GM18498 (cell line): ENCODE data around the gene SRP68.
"Not testable (repeated sequence)": the region's sequence is repeated elsewhere in the genome, so short reads cannot be mapped to it uniquely, and the experiment has no call there.

Experiments used
- ATAC-seq: cut with Tn5 transposase; IDR thresholded peaks from one replicate; pipeline ENCODE4 v1.9.1; 2021; ENCODE audit warnings: mild to moderate bottlenecking, moderate library complexity; ENCODE audit not compliant: unreplicated experiment

Gene SRP68

DNA sequence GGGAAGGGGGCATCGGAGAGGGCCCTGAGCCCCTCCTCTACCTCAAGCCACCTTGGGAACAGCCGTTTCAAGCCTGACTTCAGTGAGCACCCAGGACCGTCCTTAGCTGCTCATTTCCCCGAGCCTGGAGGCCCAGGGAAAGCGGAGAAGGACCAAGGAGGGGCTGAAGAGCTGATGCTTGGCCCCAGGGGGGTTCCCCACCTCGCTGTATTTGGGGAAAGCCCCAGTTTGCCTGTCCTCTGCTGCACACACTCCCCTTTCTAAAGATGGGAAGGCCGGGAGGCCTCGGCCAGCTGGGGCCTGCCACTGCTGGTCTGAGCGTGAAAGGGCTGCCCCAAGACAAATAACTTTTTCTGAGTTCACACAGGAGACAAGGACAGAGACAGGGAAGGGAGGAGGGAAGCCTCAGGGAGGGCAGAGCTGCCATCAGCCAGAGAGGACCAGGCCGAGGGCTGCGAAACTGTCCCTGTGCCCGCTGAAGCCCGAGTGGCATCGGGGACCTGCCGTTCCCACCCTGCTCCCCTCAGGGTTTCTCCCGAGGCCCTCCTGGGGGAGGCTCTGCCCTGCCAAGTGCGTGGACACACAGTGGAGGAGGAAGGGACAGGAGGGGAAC, 18.3 kb upstream of the SRP68 start:
- no peak for ATAC-seq

DNA sequence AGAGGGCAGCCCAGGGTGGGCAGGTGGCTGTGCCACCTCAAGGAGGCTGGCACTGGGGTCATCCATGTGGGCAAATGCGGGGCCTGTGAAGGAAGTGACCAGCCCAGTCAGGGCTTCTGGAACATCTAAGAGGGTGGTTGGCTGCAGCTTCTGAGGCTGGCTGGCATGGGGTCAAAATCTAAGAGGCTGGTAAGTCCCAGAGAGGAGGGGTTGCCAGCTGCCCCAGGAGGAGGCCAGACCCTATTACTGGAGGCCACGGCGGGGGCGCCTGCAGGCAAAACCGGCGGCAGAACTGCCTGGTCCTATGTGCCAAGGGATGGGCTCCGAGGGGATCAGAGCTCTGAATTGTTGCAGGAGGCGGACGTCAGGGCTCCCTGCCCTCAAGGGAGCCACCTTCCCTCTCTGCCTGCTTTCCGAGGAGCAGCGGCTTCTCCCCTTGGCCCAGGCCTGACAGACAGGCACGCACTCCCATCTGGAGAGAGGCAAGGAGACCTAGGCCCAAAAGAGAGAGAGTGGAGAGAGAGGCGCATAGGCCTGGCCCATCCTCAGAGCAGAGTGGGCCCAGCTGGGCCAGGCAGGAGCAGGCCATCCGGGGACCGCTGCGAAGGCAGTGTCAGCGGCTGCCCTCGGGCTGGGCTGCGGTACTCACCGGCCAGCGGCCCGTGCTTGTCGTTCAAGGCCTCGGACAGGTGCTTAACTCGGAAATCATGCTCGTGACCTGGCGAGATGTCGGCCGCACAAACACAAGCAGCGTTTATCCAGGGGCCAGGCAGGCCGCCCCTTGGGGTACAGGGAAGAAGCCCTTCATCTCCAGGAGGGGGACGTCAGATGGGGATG, 17.6 kb upstream of the SRP68 start:
- ATAC-seq: no peak

DNA sequence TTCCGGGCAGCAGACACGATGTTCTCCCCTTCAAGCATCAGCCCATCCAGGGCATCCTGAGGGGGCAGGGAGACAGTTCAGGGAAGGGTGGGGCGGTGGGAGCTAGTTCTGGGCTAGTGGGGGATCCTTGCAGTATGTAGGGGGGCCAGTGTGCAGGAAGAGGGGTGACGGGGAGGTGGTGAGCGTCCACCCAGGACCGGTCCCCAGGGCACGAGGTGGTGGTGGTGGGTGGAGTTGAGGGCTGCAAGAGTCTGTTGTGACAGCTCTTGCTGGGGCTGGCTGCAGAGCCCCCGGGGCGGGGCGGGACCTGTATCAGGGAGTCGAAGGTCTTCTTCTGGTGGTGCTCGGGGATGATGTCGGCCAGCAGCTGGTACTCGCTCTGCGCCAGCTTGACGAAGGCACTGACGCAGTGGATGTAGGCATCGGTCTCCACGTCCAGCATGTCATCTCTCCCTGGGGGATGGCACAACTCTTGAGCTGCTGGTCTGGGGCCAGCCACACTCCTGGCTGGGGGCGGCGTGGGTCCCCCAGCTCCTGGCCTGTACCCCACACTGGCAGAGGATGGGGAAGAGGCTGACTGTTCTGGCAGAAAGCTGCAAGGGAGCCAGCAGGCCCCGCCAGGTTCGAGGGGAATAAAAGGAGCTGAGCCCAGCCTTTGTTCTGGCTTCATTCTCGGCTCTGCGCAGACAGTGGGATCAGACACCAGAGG, 16.7 kb upstream of the SRP68 start:
- no peak for ATAC-seq

DNA sequence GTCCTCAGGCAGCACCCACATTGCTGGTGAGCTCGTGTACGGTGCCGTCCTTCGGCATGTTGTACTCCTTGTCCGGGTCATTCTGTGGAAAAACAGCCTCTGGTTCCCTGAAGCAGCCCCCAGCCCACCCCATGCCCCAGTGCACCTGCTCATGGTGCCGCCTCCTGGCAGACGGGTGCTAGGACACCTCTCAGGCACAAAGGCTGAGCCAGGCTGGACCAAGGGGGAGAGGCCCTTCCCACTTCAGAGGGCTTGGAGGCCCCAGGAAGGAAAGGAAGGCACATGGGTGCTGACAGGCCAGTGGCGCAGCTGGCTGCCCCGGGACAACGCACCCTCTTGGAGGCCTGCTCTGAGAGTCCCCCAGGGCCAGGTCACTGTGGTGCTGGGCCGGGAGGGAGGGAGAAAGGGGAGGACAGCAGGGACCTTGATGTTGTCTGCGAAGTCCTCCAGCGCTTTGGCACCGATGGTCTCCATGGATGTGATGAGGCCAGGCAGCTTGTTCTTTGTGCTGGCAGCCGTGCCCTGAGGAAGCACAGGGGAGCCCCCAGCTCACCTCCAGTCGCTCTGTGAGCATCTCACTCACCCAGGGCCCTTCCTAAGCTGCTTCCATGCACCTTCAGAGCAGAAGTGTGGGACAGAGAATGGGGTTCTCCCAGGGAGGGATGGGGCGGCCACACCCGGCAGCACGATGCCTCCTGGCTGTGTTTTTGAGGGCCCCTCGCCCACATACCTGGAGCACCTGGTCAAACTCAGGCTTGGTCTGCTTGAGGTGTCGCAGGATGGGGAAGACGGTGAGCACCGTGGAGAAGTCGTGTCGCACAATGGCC, 15.9 kb upstream of the SRP68 start:
- ATAC-seq: no peak

DNA sequence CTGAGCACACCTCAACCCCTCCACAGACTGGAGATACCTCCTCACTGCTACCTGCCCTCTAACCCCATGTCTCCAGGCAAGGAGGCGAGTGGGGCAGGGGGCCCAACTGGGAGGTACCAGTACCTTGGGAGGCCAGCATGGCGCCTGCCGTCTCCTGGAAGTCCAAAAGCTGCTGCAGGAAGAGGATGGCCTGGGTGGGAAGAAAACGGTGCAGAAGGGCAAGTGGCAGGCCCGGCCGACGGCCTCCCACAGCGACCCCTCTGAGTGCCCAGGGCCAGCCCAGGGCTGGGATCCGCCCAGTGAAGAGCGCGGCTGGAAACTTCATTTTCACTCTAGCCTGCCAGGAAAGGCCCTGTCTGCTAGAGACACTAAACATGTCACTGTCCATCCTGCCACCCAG, 15.2 kb upstream of the SRP68 start:
- no peak for ATAC-seq

DNA sequence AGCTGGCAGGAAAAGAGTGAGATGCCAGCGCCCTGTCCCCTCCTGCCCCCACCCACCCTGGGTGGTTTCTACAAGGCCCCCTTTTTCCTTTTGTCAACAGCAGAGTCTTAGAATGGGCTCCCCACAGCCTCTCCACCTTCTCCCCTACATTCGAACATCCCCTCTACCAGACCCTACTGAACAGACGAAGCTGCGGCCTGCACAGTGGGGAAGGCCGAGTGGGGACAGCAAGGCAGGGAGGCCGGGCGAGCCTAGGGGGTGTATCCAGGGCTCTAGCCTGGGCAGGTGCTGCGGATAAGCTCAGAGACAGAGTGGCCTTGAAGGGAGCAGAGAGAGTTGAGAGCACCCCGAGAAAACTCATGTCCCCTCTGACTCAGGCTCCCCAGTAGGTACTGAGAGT, 14.1 kb upstream of the SRP68 start:
- no peak for ATAC-seq

DNA sequence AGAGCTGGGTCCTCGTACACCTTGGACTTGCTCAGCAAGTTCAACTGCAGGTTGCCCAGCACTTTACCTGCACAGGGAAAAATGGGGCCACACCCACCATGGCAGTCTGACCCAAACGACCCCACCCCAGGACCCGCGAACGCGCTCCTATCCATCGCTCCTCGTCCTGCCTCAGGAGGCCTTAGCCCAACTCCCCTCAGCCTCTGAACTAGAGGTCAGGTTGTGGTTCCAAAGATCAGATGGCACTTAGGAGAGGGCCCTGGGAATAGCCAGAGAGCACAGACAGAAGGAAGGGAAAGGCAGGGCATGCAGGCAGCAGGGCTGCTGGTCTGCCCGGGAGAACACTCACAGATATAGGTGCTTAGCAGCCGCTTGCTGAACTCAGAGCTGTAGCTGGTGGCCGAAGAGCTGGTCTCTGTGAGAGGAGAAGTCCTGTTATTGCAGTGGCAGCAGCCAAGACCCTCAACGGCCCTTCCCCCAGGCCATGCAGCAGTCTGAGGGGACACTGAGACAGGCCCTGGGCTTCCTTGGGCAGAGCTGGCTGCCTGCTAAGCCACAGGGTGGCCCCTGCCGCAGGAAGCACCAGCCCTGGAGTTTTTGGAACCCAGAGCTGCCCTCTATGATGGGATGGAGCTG, 13.5 kb upstream of the SRP68 start:
- ATAC-seq: no peak

DNA sequence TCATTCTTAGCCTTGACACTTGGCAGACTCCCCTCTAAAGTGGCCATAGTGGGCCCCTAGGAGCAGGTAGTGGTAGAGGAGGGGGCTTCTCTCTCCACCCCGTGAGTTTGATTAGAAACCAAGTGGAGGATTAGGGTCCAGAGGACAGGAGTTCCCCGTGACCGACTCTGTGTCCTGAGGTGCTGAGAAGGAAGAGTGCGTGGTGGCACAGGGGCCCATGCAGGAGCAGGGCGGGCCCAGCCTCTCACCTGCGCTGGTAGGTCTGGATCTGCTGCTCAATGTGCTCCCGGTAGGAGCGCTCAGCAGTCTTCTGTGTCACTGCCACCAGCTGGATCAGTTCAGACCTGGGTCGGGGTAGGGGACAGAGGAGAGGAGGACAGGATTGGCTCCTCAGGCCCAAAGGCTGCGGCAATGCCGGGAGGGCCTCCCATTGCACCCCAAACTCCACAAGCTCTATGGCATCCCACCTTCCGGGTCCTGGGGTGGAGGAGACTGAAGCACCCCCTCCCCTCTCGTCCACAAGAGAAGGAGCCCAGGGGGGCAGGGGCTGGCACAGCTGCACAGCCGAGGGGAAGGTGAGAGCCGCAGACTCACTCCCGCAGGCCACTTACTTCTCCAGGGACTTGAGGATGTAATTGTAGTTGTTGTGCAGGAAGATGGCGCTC, 12.9 kb upstream of the SRP68 start:
- ATAC-seq: no peak

DNA sequence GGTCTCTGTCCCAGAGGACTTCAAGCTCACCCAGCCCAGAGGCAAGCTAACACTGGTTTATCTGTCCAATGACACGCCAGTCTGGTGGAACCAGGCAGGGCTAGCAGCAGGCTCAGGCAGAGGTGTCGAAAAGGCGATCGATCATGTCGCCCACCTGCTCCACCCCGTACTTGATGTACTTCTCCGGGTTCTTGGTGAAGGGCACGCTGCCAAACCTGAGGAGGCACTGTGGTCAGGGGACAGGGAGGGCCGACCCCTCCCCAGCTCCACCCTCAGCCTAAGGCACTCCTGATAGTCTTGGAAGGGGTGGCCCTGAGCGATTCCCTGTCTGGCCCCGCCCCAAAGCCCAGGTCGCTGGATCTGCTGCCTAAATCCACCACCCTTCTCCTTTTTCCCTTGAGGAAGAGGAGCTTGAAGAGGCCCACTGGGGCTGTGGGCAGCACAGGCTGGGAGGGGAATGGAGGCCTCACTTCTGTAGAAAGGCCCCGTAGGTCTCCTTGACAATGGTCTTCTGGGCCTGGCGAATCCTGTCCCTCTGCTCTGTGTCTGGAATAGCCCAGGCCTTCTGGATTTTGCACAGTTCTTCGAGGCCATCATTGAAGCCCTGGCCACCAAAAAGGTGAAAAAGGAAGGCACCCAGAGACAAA, 11.3 kb upstream of the SRP68 start:
- no peak for ATAC-seq

DNA sequence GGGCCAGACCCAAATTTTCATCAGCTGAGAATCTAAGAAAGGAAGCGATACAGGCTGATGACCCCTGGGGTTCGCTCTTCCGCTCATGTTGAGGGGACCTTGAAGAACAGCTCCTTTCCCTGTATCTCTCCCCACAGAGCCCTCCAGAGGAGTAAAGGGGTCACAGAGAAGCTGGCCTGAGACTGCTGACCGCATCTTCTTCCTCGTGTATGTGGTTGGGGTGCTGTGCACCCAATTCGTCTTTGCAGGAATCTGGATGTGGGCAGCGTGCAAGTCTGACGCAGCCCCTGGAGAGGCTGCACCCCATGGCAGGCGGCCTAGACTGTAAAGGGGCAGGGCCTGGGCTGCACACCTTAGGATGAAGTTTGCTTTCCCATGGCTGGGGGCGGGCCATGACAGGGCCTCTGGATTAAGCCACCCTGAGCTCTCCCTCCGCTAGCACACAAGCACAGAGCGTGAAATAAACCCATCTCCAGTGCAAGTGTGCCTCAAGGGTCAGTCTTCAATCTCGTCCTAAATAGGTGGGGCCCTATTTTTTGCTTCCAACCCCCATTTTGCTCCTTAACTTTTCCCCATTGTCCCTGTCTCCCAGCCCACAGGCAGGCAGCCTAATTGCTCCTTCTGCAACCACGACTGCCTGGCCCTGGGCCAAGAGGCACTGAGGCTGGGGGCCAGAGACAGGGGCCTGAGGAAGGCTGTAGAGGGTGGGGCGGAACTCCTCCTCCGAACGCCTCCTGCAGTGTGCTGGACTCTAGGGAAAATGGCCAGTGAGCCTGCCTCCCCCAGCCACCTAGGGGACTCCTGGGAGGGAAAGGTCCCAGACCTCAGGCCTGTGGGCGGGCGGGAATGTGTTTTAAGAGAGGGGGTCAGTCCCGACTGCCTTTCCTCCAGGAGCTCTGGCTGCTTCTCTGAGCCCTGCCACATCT, 10.3 kb upstream of the SRP68 start:
- ATAC-seq: no peak

DNA sequence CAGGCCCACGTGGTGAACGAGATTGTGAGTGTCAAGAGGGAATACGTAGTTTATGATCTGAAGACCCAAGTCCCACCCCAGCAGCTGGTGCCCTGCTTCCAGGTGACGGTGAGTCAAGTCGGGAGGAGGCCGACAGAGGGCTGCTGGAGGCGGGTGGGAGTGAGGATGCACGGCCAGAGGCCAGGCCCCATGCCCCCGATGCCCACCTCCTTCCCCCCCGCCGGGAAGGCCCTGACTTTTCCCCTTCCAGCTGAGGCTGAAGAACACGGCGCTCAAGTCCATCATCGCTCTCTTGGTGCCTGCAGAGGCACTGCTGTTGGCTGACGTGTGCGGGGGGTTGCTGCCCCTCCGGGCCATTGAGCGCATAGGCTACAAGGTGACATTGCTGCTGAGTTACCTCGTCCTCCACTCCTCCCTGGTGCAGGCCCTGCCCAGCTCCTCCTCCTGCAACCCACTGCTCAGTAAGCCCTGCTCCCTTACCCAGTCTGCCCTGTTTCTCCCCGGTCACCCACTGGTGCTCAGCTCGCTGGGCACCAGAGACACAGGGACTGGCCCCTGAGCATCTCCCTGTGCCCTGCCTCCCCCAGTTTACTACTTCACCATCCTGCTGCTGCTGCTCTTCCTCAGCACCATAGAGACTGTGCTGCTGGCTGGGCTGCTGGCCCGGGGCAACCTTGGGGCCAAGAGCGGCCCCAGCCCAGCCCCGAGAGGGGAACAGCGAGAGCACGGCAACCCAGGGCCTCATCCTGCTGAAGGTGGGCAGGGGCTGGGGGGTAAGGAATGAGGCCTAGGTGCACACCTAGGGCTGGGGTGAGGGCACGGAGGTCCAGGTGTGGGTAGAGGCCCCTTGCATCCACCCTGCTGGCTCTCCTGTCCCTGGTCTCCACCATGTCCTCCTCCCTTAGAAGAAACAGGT, 9.2 kb upstream of the SRP68 start:
- ATAC-seq: no peak

DNA sequence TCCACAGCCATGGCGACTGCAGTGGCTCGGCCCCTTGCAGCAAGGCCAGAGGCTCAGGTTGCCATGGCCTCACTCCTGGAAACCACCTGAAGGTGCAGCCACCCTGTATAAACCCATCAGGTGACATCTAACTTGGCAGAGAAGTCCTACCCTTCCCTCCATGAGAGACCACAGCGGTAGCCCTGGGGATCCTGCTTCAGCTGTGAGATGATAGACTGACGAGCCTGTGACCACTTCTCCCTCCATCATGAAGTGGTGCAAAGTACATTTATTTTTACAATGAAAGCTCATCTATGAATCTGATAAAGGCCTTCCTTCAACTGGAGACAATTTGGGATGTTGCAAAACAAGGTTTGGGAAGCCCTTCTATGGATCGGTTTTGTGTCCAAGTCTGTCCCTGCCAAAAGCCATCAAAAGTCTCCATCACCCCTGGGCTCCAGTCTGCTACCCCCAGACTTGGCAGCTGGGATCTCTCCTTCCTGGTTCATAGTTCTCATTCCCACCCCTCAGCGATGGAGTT, 8.5 kb upstream of the SRP68 start:
- no peak for ATAC-seq

DNA sequence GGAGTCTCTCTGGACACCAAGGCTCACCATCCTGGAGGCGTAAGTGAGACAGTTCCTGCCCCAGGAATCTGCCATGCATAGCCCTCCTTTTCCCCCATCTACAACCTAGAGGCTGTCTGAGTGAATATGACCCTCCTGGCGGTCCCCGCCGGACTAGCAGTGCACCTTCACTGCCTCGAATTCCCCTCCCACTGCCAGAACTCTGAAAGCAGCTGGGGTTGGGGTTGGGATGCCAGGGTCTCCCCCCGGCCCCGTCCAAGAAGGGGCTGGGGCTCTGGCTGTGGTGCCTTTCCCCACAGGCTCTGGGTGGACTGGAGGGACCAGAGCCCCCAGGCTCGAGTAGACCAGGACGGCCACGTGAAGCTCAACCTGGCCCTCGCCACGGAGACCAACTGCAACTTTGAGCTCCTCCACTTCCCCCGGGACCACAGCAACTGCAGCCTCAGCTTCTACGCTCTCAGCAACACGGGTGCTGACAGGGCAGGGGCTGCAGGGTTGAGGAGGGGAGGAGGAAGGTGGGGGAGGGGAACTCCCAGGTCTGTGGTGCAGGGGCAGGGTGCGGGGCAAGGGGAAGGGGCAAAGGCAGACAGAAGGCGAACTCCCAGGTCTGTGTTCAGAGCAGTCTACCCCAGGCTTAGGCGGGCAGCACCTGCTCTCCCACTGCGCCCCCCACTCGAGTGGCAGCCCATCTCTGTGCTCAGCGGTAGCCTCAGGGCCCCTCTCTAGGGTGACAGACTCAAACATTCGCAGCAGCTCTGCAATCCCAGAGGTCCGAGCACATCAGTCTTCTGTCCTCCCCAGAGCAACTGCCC, 7.8 kb upstream of the SRP68 start:
- ATAC-seq: no peak

DNA sequence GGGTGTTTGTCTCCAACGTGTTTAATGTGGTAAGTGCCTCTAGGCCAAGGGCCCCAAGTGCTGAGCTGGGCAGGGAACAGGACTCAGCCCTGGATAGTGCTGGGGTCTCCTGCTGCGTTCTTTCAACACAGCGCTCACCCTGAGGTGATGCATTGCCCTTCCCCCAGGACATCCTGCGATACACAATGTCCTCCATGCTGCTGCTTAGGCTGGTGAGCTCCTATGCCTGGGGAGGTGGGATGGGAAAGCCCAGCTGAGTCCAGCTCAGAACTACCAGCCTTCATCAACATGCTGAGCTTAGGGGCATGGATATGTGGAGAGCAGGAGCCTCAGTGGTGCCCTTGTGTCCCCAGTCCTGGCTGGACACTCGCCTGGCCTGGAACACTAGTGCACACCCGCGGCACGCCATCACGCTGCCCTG, 7.2 kb upstream of the SRP68 start:
- ATAC-seq: no peak

DNA sequence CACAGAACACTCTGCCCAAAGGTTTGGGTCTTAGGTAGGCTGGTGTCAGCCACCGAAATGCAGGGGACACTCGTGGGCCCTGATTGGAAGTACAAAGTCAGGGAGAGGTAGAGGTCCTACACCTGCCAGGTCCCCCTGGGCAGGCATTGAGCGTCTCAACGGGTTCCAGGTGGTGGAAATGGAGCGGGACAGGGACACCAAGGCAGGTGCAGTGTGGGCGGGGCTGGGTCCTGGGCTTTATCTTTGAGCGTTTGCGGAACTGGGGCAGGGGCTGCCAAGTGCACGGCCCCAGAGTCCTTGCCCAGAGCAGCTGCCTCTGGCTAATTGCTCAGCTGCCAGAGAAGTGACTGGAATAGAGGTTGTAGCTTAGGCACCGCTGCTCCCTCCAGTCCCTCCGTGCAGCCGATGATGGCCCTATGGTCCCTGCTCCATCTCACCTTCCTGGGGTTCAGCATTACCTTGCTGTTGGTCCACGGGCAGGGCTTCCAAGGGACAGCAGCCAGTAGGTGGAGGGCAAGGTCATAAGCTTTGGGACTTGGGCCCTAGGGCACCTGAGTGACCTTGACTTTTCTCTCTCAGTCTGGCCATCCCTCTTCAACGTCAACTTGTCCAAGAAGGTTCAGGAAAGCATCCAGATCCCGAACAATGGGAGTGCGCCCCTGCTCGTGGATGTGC, 6.7 kb upstream of the SRP68 start, which contains the start of gene ZACN:
Gene ZACN, plus strand, starts transcription at position 323 of the 675 bp plus-strand sequence. Its CDS starts 83 bp downstream, at position 406.
- no peak for ATAC-seq

DNA sequence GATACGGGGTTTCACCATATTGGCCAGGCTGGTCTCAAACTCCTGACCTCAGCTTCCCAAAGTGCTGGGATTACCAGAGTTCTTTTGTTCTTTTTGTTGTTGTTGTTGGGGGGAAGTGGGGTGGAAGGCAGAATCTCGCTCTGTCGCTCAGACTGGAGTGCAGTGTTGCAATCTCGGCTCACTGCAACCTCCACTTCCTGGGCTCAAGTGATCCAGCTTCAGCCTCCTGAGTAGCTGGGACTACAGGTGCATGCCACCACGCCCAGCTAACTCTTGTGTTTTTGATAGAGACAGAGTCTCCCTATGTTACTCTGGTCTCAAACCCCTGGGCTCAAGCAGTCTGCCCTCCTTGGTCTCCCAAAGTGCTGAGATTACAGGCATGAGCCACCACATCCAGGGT, 6.1 kb upstream of the SRP68 start:
- ATAC-seq: not testable (repeated sequence)
